Fibroblast of lung (primary cell): ENCODE data around the gene UBL7. TPM values are rescaled to one million over a fixed set of nuclear protein-coding genes. Genes with fewer than 3 reads are reported as not detected.

ENCODE experiments used
- DNase-seq, 2 donors: peaks; one replicate each; pipeline versions ENCODE4 v3.0.0 to v3.0.0-alpha.2; 2010; ENCODE audit warnings: low read depth in 2 of 2
- H2AFZ ChIP-seq: 2 replicates; pipeline ENCODE4 v1.5.1; 2012; ENCODE audit warnings: low read length, control low read depth, inconsistent platforms
- H3K27ac ChIP-seq: 2 replicates; pipeline ENCODE4 v1.5.1; 2011; ENCODE audit warnings: low read length, control low read depth; ENCODE audit not compliant: insufficient read depth
- H3K27me3 ChIP-seq: 2 replicates; pipeline ENCODE4 v1.5.1; 2011; ENCODE audit warnings: mild to moderate bottlenecking, low read length; ENCODE audit not compliant: control insufficient read depth, insufficient read depth
- H3K36me3 ChIP-seq: 2 replicates; pipeline ENCODE4 v1.5.1; 2011; ENCODE audit warnings: low read length; ENCODE audit not compliant: control insufficient read depth, insufficient read depth
- H3K4me1 ChIP-seq: 2 replicates; pipeline ENCODE4 v1.5.1; 2011; ENCODE audit warnings: low read length; ENCODE audit not compliant: control insufficient read depth, insufficient read depth; ENCODE audit errors: extremely low read depth
- H3K4me2 ChIP-seq: 2 replicates; pipeline ENCODE4 v1.5.1; 2011; ENCODE audit warnings: low read length, control low read depth; ENCODE audit not compliant: insufficient read depth; ENCODE audit errors: extremely low read depth
- H3K4me3 ChIP-seq, 4 experiments: fragments of 200-600 bp in 1 of 4; sonication (generic) in 1 of 4; replicated peaks in 1 of 4; 2 replicates each; pipeline ENCODE4 v1.5.1; 2011 to 2016; ENCODE audit warnings: low read length in 4 of 4, low read depth in 3 of 4, mild to moderate bottlenecking in 3 of 4, control low read depth in 2 of 4, inconsistent platforms in 1 of 4, mixed read lengths in 1 of 4; ENCODE audit not compliant: insufficient read depth in 1 of 4; ENCODE audit errors: control extremely low read depth in 1 of 4
- H3K79me2 ChIP-seq: 2 replicates; pipeline ENCODE4 v1.5.1; 2012; ENCODE audit warnings: mild to moderate bottlenecking, low read length, inconsistent platforms; ENCODE audit not compliant: control insufficient read depth, insufficient read depth
- H3K9ac ChIP-seq: 2 replicates; pipeline ENCODE4 v1.5.1; 2011; ENCODE audit warnings: mild to moderate bottlenecking, low read length, control low read depth; ENCODE audit not compliant: insufficient read depth
- H3K9me3 ChIP-seq: 2 replicates; pipeline ENCODE4 v1.5.1; 2012; ENCODE audit warnings: low read depth, low read length; ENCODE audit not compliant: control insufficient read depth, insufficient read depth
- H4K20me1 ChIP-seq: 2 replicates; pipeline ENCODE4 v1.5.1; 2011; ENCODE audit warnings: low read length; ENCODE audit not compliant: control insufficient read depth, insufficient read depth; ENCODE audit errors: extremely low read depth
- EZH2 ChIP-seq: IDR thresholded peaks from 2 replicates; pipeline ENCODE4 v1.5.1; 2012; ENCODE audit warnings: low read length, control low read depth, mild to moderate bottlenecking; ENCODE audit errors: missing control alignments
- polyA plus RNA-seq, 2 donors: library from polyadenylated mRNA; depleted of rRNA in 1 of 2; stranded (reverse) in 1 of 2; unstranded in 1 of 2; fragments of >200 nt; gene quantifications; 2 replicates each; pipeline ENCODE4 v1.2.1, GENCODE V29; 2011 to 2012; ENCODE audit warnings: missing spikeins in 1 of 2
- total RNA-seq: library from RNA; depleted of rRNA; stranded (reverse); fragments of >200 nt; gene quantifications from 2 replicates; pipeline ENCODE4 v1.2.1, GENCODE V29; 2014
- TF ChIP-seq, protein P1 (sequence below), 2 donors: IDR thresholded peaks in 1 of 2; conservative IDR thresholded peaks in 1 of 2; 1 replicate in 1 of 2; 2 replicates in 1 of 2; pipeline ENCODE4 v1.5.1; 2011 to 2012; ENCODE audit warnings: low read length in 2 of 2, control low read depth in 1 of 2, inconsistent platforms in 1 of 2, low read depth in 1 of 2, mild to moderate bottlenecking in 1 of 2

UBL7 gene
- total and polyA plus RNA-seq, 2 donors (not counting 1 experiment from before 2014, with no cell fraction given): 31.9 to 36.8 TPM

DNA sequence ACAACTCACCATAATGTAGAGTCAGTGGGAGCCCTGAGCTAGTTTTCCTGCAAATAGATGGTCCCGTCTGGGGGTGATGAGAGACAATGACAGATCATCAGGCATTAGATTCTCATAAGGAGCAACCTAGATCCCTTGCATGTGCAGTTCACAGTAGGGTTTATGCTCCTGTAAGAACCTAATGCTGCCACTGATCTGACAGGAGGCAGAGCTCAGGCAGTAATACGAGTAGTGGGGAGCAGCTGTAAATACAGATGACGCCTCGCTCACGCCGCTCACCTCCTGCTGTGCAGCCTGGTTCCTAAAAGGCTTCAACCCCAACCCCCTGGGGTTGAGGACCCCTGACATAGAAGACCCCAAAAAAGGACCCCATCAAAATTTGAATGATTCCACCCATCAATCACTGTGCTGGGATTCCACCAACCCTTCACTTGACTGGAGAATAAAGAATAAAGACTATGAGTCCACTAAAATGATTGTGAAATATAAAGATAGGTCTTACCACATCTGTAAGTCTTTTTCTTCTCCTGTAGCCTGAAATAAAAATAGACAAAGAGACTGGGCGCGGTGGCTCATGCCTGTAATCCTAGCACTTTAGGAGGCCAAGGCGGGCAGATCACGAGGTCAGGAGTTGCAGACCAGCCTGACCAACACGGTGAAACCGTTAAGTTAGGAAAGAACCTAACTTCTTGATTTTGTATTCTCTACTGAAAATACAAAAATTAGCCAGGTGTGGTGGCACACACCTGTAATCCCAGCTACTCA, 9.9 kb upstream of the UBL7 start:
- Histone ChIP-seq H3K9me3 (no peaks in the 10 kb centered on the region), H3K9ac (no peak overlapping the region), H3K4me2 (no peak overlapping the region), H2AFZ (no peak overlapping the region), H3K27ac (no peak overlapping the region), H3K79me2 (no peaks in the 10 kb centered on the region), H3K36me3 (no peaks in the 10 kb centered on the region), H3K4me3 (no peak overlapping the region), H3K27me3 (no peaks in the 10 kb centered on the region), H4K20me1 (no peaks in the 10 kb centered on the region), H3K4me1 (no peaks in the 10 kb centered on the region)
- TF ChIP-seq, protein P1, sequence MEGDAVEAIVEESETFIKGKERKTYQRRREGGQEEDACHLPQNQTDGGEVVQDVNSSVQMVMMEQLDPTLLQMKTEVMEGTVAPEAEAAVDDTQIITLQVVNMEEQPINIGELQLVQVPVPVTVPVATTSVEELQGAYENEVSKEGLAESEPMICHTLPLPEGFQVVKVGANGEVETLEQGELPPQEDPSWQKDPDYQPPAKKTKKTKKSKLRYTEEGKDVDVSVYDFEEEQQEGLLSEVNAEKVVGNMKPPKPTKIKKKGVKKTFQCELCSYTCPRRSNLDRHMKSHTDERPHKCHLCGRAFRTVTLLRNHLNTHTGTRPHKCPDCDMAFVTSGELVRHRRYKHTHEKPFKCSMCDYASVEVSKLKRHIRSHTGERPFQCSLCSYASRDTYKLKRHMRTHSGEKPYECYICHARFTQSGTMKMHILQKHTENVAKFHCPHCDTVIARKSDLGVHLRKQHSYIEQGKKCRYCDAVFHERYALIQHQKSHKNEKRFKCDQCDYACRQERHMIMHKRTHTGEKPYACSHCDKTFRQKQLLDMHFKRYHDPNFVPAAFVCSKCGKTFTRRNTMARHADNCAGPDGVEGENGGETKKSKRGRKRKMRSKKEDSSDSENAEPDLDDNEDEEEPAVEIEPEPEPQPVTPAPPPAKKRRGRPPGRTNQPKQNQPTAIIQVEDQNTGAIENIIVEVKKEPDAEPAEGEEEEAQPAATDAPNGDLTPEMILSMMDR (conservative IDR thresholded peaks at IDR 0.05 in 1 of 2, IDR thresholded peaks at IDR 0.05 in 1 of 2; ENCODE audit: low read depth in 1 of 2, low read length in 2 of 2): no peak
- TF ChIP-seq EZH2: no peak
- no peak for DNase-seq

DNA sequence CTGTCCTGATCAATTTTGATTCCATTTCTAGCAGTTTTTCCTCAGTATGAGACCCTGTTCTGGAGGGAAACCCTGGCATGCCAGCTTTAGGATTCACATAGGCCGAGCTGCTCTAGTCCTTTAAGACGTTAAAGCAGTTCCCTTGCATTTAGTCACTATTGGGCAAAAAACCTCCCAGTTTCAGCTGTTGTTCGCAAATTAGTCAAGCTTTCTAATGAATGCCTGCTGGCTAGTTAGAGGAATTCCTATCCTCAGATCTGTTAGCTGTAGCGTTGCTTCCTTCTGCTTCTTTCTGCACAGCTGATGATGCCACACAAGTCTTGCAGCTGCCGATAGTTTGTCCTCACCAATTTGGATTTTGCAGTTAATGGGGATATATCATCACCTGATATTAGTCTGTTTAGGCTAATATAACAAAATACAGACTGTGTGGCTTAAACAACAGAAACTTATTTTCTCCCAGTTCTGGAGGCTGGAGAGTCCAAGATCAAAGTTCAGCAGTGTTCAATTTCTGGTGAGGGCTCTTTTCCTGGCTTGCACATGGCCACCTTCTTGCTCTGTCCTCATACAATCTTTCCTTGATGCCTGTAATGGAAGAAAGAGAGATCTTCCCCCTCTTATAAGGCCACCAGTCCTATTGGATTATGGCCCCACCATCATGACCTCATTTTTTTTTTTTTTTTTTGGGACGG, 7.5 kb upstream of the UBL7 start:
- TF ChIP-seq EZH2: no peak
- TF ChIP-seq, protein P1 (conservative IDR thresholded peaks at IDR 0.05 in 1 of 2, IDR thresholded peaks at IDR 0.05 in 1 of 2; ENCODE audit: low read depth in 1 of 2, low read length in 2 of 2): no peak
- Histone ChIP-seq H3K36me3 (no peaks in the 10 kb centered on the region), H3K27me3 (no peaks in the 10 kb centered on the region), H3K4me3 (no peak overlapping the region), H3K4me2 (no peak overlapping the region), H3K4me1 (no peaks in the 10 kb centered on the region), H3K9ac (no peak overlapping the region), H3K27ac (no peak overlapping the region), H3K9me3 (no peaks in the 10 kb centered on the region), H2AFZ (no peak overlapping the region), H4K20me1 (no peaks in the 10 kb centered on the region), H3K79me2 (no peaks in the 10 kb centered on the region)
- DNase-seq: no peak

DNA sequence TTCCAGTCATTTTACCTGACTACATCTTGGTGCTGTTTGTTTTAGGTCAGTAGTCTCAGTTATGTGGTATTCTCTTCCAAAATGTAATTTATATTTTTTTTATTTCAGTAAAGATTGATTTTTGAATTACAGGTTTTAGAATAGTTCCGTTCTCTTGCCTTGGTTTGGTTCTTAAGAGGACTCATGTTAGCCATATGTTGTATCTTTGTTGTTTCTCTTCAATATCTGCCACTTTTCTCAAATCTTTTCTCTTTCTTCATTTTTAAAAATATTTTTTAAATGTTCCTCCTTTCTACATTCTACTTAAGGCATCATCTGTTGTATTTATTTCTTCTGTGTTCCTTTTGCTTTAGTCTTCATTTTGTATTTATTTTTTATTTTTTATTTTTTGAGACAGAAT, 5.6 kb upstream of the UBL7 start:
- DNase-seq: no peak
- no peaks in the 10 kb centered on the region for H3K36me3 ChIP-seq
- H4K20me1 ChIP-seq: no peaks in the 10 kb centered on the region
- H3K79me2 ChIP-seq: peaks cover 4% of the 10 kb centered on the region
- H3K4me1 ChIP-seq: no peaks in the 10 kb centered on the region
- no peak overlapping the region for H3K27ac ChIP-seq
- H3K4me2 ChIP-seq: no peak overlapping the region
- H2AFZ ChIP-seq: no peak overlapping the region
- H3K4me3 ChIP-seq: no peak overlapping the region
- no peaks in the 10 kb centered on the region for H3K9me3 ChIP-seq
- TF ChIP-seq EZH2: no peak
- TF ChIP-seq, protein P1 (conservative IDR thresholded peaks at IDR 0.05 in 1 of 2, IDR thresholded peaks at IDR 0.05 in 1 of 2; ENCODE audit: low read depth in 1 of 2, low read length in 2 of 2): no peak
- H3K27me3 ChIP-seq: no peaks in the 10 kb centered on the region
- no peak overlapping the region for H3K9ac ChIP-seq
